PC-9 (cell line): ENCODE data around the gene MAP3K2.

ENCODE experiments used
- CTCF ChIP-seq: fragments of 200-600 bp; sonication (generic); conservative IDR thresholded peaks from 2 replicates; pipeline ENCODE4 v1.6.1; 2017; ENCODE audit warnings: mixed run types, antibody characterized with exemption, mild to moderate bottlenecking, moderate library complexity
- EZH2 ChIP-seq: fragments of 200-600 bp; sonication (generic); IDR thresholded peaks from 2 replicates; pipeline ENCODE4 v1.8.0; 2017; ENCODE audit warnings: antibody characterized with exemption, low read depth

- no peak for TF ChIP-seq EZH2
- no peak for TF ChIP-seq CTCF
Measured at GRCh38 chr2:127428057-127428814, 40.5 kb upstream of the MAP3K2 start.
